ENCODE data around the gene OR2W3.

Gene OR2W3

DNA sequence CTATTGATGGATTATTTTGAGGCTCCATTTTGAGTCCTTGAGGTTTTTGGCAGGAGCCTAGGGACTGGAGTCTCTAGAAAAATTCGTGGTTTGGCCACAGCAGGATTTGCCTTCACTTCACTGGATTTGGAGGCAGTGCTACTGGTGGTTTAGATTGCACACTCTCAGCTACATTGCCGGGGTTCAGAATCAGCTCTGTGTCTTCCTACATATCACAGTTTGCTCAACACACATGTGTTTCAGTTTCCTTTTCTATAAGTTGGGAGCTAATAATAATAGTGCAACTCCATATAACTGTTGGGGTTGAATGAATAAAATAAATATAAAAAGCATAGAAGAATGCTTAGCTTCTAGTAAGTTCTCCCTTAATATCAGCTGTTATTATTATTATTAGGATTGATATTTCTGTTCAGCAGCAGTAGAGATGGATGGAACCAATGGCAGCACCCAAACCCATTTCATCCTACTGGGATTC lies at the start of gene OR2W3:
Gene OR2W3 (plus strand): TSS at position 425 of the 475 bp plus-strand sequence. CDS start 0 bp downstream, at position 425.
- DNase-seq = no peak

DNA sequence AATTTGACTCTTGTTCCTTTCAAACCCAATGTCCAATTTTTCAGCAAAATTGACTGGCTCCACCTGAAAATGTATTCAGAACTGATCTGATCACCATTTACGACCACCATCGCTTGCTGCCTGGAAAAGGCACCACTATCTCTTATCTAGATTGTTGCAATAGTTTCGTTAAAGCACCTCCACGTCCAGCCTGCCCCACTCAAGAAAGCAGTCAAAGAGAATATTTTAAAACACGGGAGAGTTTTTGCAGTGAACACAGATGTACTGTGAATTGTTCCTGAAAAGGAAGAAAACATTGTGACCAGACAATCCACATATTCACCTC lies 49.7 kb upstream of the OR2W3 start:
- no peak for DNase-seq

DNA sequence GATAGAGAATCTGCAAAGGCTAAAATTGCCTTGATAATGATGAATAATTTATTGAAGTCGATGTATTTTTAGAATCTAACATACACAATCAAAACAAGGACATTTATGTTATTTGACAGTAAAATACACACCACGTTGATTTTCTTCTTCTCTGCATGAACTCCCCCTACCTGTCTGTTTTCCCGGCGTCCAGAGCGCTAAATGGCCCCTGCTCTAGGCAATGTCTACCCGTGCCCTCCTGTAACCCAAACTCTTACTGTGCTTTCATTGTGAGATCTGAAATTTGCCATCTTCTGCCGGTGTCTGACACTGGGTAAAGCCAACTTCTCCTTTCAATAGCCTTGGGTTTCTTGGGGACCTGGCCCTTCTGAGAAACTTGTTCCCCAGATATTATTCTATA lies 47.0 kb upstream of the OR2W3 start:
- no peak for DNase-seq

DNA sequence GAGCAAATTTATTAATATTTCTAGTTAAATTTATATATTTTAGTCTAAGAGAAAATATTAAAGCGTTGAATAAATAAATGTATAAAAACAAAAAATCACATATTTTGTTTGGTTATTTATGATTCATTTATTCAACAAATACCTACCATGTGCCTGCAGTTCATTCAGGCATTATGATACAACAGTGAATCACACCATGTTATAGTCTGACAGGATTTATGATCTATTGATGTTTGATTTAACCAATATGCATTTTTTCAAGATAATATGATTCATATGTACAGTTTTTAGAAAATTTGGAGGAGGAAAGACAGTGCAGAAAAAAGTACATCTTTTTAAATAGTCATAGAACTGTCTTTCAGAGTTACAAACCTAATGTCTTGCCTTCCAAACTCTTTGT lies 45.8 kb upstream of the OR2W3 start:
- DNase-seq = no peak

DNA sequence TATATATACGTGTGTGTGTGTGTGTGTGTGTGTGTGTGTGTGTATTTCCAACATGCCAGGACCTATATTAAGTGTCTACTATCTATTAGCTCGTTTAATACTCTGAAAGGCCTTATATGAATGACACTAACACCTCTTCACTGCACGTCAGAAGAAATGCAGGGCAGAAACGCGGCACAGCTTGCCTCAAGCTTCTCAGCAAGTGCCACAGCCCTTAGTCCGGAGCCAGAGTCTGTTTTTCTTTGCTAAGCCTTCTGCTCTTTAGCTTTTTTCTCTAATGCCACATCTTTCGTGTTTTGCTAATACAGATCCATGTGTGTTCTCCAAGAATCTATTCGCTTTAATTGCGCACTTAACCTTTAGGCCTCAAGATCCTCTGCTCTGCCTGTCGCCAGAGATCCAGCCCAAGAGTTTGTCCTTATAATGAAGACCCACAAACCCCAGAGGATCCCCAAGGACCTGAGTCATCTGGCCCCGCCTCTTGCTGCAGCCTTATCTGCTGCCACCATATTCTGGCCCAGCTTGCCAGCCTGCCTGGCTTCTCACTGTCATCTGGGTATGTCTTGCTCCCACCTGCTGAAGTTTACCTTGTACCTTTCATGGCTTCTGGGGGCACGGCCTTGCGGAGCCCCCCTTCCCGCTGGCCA lies 40.4 kb upstream of the OR2W3 start:
- no peak for DNase-seq

DNA sequence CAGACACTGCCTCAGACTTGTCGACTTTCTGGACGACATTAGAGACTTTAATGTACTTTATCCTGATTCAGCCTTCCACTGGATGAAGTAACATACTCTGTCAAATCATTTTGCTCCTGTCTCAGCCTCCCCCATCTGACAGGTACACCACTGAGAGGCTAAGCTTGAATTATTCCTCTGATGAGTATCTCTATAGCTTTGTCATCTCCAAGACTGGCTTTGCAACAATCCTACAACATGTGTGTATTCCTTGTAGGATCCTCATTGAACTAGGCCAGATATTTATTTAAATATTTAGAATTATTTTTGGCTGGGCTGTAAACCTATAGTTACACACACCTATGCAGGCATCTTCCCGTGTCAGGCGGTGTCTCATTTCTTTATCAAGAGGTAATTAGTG lies 39.5 kb upstream of the OR2W3 start:
- DNase-seq = no peak

DNA sequence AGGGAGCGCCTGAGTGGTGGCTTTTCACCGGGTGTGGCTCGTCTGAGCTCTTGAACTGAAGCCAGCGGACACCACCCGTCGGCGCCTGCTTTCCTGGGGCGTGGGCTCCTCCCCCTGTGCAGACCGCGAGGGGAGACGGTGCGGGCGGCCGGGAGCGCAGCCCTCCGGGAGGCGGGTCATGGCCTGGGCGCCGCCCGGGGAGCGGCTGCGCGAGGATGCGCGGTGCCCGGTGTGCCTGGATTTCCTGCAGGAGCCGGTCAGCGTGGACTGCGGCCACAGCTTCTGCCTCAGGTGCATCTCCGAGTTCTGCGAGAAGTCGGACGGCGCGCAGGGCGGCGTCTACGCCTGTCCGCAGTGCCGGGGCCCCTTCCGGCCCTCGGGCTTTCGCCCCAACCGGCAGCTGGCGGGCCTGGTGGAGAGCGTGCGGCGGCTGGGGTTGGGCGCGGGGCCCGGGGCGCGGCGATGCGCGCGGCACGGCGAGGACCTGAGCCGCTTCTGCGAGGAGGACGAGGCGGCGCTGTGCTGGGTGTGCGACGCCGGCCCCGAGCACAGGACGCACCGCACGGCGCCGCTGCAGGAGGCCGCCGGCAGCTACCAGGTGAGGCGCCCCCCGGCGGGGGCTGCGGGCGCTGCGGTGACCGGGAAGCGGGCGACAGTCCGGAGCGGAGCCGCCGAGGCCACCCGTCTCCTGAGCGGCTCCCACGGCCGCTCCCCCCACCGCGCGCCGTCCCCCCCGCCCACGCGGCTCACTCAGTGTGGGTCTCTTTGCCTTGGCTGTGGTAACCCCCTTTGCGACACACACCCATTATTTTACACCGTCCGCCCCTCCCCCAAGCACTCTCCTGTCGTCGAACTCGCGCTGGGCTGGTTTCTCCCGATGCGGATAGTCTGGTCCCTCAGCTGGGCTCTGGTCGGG lies 38.1 kb upstream of the OR2W3 start, which contains the start of gene TRIM58:
Gene TRIM58 (plus strand): TSS at position 119 of the 916 bp plus-strand sequence. CDS start 60 bp downstream, at position 179.
- DNase-seq = peak; percentile 47

DNA sequence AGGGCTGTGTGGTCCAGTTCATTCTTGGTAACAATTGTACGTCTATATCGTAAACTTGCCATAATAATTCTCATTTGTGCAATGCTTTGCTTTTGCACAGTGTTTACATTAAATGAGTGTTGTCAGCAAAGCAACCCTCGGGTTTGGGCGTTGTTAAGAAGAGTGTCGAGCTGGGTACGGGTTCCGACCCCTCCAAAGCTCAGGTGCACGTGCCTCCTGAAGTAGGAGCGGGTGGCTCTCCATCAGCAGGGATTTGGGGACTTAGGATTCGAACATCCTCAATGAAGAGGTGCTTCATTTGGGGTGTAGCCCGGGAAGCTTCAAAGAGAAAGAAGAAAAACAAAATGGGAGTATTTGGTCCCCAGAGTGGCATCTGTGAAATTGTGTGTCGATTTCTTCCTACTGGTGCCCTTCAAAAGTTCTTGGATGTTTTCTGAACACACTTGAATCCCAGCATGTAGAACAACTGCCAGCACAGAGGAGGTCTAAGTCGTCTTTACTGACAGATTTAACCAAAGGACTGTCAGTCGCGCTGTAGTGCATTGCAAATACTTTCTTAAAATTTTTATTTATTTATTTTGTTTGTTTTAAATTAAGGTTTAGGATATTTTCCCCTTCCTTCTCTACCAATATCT lies 37.3 kb upstream of the OR2W3 start:
- no peak for DNase-seq

DNA sequence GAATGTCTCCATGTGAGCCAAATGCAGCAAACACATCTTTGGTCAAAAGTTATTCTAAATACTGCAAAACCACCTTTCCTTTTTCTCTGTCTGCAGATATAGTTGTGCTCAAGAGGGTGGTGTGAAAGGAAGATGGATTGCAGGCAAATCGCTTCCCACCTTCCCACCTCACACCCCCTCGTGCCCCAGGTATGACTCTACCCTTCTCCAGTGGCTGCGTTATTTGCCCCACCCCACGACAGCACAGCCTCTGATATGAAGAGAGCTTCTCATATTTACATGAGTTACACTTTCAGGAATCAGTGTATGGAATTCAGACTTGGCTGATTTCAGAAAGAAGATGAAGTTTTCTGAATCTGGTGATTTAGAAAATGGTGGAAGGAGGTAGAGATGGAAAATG lies 32.6 kb upstream of the OR2W3 start:
- DNase-seq = no peak

DNA sequence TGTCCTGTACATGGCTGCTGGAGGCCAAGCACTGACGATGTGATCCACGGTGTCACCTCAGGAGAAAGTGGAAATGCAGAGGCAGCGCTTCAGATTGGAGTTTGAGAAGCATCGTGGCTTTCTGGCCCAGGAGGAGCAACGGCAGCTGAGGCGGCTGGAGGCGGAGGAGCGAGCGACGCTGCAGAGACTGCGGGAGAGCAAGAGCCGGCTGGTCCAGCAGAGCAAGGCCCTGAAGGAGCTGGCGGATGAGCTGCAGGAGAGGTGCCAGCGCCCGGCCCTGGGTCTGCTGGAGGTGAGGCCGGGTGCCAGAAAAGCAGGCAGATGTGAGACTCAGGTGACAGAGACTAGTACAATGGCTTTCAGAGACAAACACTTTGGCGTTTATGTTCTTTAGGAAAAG lies 30.7 kb upstream of the OR2W3 start:
- DNase-seq = no peak

DNA sequence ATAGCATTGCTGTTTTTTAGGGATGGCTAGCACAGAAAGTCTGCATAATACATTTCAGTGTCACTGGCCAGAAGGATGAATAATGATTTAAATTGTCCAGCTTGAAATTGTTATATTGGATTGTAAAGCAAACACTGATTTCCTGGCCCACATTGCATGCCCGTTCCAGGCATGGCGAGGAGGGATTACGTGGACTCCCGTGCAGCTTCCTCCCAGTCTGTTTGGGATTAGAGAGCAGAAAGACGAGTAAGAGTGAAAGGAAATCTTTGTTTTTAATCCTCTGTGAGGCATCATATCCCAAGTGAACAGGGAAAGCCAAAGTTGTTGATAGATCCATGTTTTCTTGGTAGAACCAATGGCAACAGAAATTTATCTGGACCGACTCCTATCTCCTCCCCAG lies 30.0 kb upstream of the OR2W3 start:
- DNase-seq = no peak

DNA sequence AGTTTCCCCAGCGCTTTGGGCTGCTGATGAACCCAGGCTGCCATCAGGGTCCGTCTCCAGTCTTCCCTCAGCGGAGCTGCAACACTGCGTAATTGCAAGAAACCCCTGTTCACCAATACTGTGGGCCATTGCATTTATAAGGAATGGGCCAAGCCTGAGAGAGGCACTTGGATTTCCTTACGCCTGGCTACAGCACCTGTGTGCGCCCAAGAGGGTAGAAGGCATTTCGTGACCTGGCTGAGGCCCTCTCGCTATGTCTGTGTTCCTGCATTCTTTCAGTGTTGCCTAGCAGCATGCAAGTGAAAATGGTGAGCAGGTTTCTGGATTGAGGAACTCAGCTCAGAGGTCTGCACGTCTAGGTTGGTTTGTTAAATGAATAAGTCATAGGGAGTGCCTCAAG lies 12.0 kb upstream of the OR2W3 start:
- DNase-seq = no peak

DNA sequence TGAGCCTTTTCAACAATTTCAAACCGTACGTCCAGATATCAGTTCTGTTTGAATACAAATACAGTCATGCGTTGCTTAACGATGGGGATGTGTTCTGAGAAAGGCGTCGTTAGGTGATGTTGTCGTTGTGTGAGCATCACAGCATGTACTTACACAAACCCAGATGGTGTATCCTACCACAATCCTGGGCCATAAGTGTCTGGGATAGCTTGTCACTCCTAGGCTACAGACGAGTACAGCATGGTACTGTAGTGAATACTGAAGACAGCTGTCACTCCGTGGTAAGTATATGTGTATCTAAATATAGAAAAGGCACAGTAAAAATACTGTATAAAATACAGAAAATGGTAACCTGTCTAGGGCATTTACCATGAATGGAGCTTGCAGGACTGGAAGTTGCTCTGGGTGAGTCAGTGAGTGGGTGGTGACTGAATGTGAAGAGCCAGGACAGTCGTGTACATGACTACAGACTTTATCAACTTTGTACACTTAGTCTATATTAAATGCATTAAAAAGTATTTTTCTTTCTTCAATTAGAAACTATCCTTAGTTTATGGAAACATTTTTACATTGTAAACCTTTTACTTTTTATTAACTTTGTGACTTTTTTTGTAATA lies 10.5 kb upstream of the OR2W3 start:
- DNase-seq = no peak

DNA sequence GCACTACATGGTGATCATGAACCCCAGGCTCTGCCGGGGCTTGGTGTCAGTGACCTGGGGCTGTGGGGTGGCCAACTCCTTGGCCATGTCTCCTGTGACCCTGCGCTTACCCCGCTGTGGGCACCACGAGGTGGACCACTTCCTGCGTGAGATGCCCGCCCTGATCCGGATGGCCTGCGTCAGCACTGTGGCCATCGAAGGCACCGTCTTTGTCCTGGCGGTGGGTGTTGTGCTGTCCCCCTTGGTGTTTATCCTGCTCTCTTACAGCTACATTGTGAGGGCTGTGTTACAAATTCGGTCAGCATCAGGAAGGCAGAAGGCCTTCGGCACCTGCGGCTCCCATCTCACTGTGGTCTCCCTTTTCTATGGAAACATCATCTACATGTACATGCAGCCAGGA lies 589 bp downstream of the OR2W3 start:
- no peak for DNase-seq

DNA sequence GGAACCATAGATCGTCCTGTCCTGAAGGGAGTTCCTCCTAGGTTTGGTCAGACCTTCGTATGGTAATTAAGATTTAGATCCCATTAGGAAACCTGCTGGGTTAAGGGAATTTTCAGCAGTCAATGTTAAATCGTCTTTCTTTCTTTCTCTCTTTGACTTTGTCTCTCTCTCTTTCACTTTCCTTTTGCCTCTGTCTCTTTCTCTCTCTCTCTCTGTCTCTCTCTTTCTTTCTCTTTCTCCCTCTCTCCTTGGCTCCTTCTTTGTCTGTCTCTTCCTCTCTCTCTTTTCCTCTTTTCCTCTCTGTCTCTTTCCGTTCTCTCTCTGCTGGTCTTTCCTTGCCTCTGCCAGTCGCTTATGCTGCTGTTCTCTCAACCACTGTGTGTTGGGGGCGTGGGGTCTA lies 8.7 kb downstream of the OR2W3 start:
- no peak for DNase-seq

DNA sequence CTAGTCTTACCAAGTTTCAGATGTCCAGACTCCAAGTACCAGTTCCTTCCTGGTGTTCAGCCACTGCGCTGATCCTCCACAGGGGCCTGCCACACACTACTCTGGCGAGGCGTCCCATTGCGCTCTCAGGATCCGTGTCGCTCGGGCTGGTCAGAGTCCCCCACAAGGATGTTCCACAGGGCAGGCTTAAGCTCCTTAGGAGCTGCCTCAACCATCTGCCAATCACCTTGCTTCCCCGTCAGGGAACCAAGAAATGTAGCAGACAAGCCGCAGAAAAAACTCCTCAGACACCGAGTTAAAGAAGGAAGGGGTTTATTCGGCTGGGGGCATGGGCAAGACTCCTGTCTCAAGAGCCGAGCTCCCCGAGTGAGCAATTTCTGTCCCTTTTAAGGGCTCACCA lies 9.8 kb downstream of the OR2W3 start:
- no peak for DNase-seq

DNA sequence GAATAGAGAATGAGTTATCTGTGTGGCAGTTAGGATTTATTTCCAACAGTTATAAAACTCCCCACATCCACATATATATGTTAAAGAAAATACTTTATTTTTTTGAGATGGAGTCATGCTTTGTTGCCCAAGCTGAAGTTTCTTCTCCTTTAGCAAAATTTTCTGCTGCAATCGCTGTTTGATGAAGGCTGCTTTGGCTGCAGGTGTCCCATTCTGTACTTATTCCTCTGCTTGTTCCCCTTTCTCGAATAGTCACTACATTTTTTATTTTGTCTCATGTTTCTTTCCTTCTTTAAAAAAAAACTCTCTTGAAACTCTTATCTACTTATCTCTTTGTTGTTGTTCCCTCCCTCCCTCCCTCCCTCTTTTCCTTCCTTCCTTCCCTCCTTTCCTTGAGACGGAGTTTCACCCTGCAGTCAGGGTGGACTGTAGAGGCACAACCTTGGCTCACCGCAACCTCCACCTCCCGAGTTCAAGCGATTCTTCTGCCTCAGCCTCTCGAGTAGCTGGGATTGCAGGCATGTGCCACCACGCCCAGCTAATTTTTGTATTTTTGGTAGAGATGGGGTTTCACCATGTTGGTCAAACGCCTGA lies 10.6 kb downstream of the OR2W3 start:
- no peak for DNase-seq

DNA sequence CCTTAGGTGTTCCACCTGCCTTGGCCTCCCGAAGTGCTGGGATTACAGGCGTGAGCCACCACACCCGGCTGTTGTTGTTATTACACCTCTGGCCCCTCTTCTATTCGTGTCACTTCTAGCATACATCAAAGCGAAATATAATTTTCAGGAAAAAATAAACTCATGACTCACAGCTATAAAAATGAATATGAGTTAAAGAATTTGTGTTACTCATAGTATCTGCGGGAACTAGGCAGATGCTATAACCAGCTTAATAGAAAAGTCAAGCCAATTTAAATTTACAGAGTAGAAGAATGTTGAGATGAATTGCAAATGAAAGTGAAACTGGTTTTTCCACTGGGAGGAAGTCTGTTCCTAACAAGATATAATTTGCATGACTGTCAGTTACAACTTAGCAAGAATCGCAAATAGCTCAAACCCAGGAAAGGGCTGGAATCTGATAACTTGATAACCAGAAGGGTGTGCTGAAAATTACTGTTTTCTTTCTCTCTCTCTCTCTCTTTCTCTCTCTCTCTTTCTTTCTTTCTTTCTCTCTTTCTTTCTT lies 11.2 kb downstream of the OR2W3 start:
- DNase-seq = peak; percentile 10

DNA sequence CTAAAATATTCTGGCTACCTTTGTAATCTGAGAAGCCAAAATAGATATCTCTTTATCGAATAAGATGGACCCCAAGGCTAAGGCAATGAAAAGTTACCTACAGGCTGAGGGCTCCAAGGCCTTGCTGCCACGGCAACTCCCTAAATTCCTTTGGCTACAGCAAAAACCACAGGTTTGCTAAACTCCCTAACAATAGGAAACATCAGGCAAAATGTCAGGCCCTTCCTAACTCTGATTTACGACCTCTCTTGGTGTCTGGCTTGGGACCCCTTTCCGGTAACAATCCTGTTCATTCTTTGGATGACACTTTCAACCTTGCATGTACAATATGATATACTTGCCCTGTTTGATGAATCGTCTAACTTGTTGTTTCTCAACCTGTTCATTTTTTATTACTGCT lies 13.4 kb downstream of the OR2W3 start:
- DNase-seq = no peak

DNA sequence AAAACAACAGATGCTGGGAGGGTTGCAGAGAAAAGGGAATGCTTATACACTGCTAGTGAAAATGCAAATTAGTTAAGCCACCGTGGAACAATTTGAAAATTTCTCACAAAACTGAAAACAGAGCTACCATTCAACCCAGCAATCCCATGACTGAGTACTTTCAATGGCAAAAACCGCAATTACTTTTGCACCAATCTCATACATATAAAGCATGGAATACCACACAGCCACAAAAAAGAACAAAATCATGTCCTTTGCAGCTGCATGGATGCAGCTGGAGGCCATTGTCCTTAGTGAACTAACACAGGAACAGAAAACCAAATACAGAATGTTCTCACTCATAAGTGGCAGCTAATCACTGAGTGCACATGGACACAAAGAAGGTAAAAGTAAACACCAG lies 18.4 kb downstream of the OR2W3 start:
- no peak for DNase-seq

DNA sequence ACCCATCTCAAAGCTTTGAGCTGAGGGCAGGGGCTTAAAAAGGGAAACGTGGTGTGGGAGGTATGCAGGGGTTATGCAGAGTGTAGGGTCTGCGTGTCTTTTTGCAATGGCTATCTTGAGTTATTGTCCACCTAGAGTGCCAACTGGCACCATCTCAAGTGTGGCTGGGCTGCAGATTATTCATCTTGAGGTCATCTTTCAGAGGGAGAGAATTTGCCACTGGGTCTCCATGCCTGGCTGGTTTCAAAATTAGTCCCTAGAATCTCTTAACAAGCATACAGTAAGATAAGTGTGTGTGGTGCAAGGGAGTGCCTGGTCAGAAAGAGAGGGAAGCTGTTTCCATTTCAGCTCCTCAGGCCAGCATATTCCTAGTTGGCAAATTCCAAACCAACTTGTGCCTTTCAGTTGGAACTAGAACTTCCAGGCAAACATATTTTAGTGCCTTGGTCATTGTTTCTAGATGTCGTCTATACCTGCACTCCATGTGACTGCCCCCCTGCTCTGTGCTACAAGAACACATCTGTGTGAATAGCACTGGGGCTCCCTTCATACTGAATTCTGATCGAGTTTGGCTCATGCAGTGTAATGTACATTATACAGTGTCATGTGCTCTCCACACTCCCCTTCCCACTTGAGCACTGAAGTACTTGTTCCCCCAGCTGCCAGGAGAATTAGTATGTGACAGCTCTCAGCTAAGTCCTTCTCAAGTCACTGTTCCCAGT lies 19.7 kb downstream of the OR2W3 start:
- DNase-seq = no peak

DNA sequence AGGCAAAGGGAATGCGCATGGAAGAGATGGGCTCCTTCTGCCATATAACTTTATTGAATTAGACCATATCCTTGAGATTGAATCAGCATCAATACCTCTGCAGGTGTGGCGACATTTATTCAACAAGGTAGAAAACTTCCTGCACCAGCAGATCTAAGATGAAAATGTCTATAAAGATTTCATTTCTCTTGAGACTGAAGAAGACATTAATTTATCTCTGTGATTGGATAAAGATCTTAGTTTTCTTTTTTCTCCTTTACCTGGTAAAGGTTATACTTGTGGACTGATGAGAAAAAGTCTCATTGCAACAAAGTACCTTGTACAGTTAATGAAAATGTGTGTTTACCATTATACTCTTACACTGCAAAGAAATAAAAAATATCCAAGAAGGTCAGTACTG lies 24.6 kb downstream of the OR2W3 start, which contains the start of gene OR2T8:
Gene OR2T8 (plus strand): TSS at position 301 of the 400 bp plus-strand sequence. CDS start 766 bp downstream, outside the sequence.
- DNase-seq = no peak
